Spleen (tissue), 11 donors: ENCODE results near the gene VTI1A. TPM values are rescaled to one million over a fixed set of nuclear protein-coding genes. Genes with fewer than 3 reads are reported as not detected.

ENCODE experiments used
- DNase-seq: peaks from one replicate; pipeline ENCODE4 v3.0.0-alpha.2; 2020
- H3K27ac ChIP-seq, 8 donors: fragments of 200-600 bp; sonication (generic) in 7 of 8; 1 replicate in 4 of 8; 2 replicates in 4 of 8; pipeline versions ENCODE4 v1.5.0 to v1.8.0; 2016 to 2021; ENCODE audit warnings: inconsistent platforms in 4 of 8, mild to moderate bottlenecking in 4 of 8, moderate library complexity in 1 of 8
- H3K27me3 ChIP-seq, 7 donors: fragments of 200-600 bp; sonication (generic) in 6 of 7; replicated peaks in 1 of 7; 1 replicate in 4 of 7; 2 replicates in 3 of 7; pipeline versions ENCODE4 v1.5.0 to v1.8.0; 2016 to 2021; ENCODE audit warnings: inconsistent platforms in 3 of 7, mild to moderate bottlenecking in 1 of 7
- H3K36me3 ChIP-seq, 6 donors: fragments of 200-600 bp; sonication (generic) in 5 of 6; 1 replicate in 4 of 6; 2 replicates in 2 of 6; pipeline versions ENCODE4 v1.5.0 to v1.8.0; 2016 to 2021; ENCODE audit warnings: inconsistent platforms in 2 of 6
- H3K4me1 ChIP-seq, 6 donors: fragments of 200-600 bp; sonication (generic) in 5 of 6; 1 replicate in 3 of 6; 2 replicates in 3 of 6; pipeline versions ENCODE4 v1.5.0 to v1.8.0; 2016 to 2021; ENCODE audit warnings: inconsistent platforms in 3 of 6
- H3K4me3 ChIP-seq, 8 donors: fragments of 200-600 bp; sonication (generic) in 7 of 8; 1 replicate in 4 of 8; 2 replicates in 4 of 8; pipeline versions ENCODE4 v1.5.0 to v1.8.0; 2016 to 2021; ENCODE audit warnings: inconsistent platforms in 4 of 8, mild to moderate bottlenecking in 4 of 8, moderate library complexity in 2 of 8
- H3K9me3 ChIP-seq, 8 donors: fragments of 200-600 bp; sonication (generic) in 7 of 8; 1 replicate in 4 of 8; 2 replicates in 4 of 8; pipeline versions ENCODE4 v1.5.0 to v1.8.0; 2016 to 2021; ENCODE audit warnings: inconsistent platforms in 4 of 8
- CTCF ChIP-seq, 11 experiments: fragments of 200-600 bp in 7 of 11; fragments of 450-650 bp in 4 of 11; sonication (generic) in 4 of 11; IDR thresholded peaks in 8 of 11; conservative IDR thresholded peaks in 3 of 11; 1 replicate in 7 of 11; 2 replicates in 4 of 11; pipeline versions ENCODE4 v1.4.0 to v1.8.0; 2016 to 2021; ENCODE audit warnings: antibody characterized with exemption in 11 of 11, inconsistent platforms in 4 of 11, mild to moderate bottlenecking in 1 of 11
- POLR2A ChIP-seq, 3 donors: fragments of 450-650 bp; IDR thresholded peaks; one replicate each; pipeline ENCODE4 v1.5.1; 2017; ENCODE audit warnings: antibody characterized with exemption in 3 of 3, mild to moderate bottlenecking in 1 of 3
- POLR2AphosphoS5 ChIP-seq, 3 donors: sonication (generic); formaldehyde crosslinking; IDR thresholded peaks; one replicate each; pipeline ENCODE4 v1.5.1; 2017; ENCODE audit warnings: antibody characterized with exemption in 3 of 3
- WGBS, 5 donors: extraction: QIAGEN DNeasy Blood & Tissue Kit in 3 of 5; methylation state at CpG; one replicate each; pipeline versions ENCODE4 v1.1.5 to v1.1.7; 2013 to 2018; 5-methylcytosine and 5-hydroxymethylcytosine counted together
- intact Hi-C: fragments of 100-400 bp; cut with DNase I; formaldehyde crosslinking; loops from one replicate; pipeline ENCODE4 v1.15.0; 2023; ENCODE audit warnings: low total_unique reads
- polyA plus RNA-seq, 3 donors: library from polyadenylated mRNA; stranded (reverse); fragments of 200-250 nt; gene quantifications; one replicate each; pipeline ENCODE4 v1.2.1, GENCODE V29; 2013
- total RNA-seq, 7 donors: library from RNA; depleted of rRNA in 3 of 7; stranded (reverse); fragments of >200 nt in 3 of 7; fragmentation: NEBNext Ultra II Directional in 4 of 7; extraction: Animal tissue kit (Norgen Biotek cat#: 25700) in 4 of 7; gene quantifications; one replicate each; pipeline versions ENCODE4 v1.1.0 to v1.2.1, GENCODE V29; 2016 to 2021
- donor health status: healthy with polysubstance abuse.
- donor health status: DM: no; HTN: no; CAD: no; lungs with moderate emphysema.
- donor health status: DM: no; HTN: no; CAD: no.
- donor health status: Bipolar disorder and iron deficiency.
- donor health status: healthy.
- donor health status: DM: no; HTN: no; CAD: no.
- donor health status: DM: yes; HTN: yes; CAD: no.

Gene VTI1A
- total and polyA plus RNA-seq, 10 donors = 7.8 to 129 (median 56.2) TPM

GRCh38 chr10:112557197-112557596 is 110.2 kb downstream of the VTI1A start:
- 94 to 100% (median 97%) methylated on average over 2 of the region's 2 CpGs for WGBS, 5 donors
- Histone ChIP-seq H3K36me3 (no peaks in the 10 kb centered on the region), H3K4me1 (no peaks in the 10 kb centered on the region), H3K27me3 (no peaks in the 10 kb centered on the region), H3K27ac (no peak overlapping the region), H3K9me3 (no peaks in the 10 kb centered on the region), H3K4me3 (no peak overlapping the region)
- no peak for DNase-seq
- intact Hi-C loops = no loop called here
- no peak for TF ChIP-seq CTCF (IDR thresholded peaks at IDR 0.05 in 8 of 11, conservative IDR thresholded peaks at IDR 0.05 in 3 of 11)
- no peak for TF ChIP-seq POLR2A (IDR thresholded peaks at IDR 0.05)
- TF ChIP-seq POLR2AphosphoS5 (IDR thresholded peaks at IDR 0.05) = no peak

DNA sequence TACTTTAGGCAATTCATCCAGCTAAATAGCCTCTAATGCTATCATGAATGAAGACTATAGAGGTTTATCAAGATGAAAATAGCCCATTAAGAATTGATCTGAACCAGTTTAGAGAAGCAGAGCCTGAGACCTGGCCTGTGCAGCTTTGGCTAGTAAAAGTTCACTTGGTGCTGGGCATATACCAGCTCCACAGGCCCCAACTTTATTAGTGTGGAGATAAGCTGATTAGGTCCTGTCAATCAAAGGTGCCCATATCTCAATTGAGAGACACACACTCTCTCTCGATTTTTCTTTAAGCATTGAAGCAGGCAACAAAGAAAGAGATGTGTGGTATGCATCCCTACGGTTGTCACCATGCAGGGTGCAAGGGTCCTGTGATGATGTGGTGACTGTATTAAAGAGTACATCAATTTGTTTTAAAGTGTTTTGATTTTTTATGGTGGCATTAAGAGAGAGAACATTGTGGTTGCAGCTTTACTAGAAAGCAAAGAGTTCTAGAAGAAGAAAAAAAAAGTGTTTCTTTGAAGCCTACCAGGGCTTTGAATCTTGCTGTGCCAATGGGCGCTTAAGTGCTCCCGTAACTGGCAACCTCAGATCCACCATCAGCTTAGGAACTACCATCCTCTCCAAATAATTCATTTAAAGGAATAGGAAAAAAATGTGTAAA is 111.6 kb downstream of the VTI1A start:
- no peaks in the 10 kb centered on the region for H3K36me3 ChIP-seq
- TF ChIP-seq POLR2AphosphoS5 (IDR thresholded peaks at IDR 0.05) (no peak), POLR2A (IDR thresholded peaks at IDR 0.05) (no peak), CTCF (IDR thresholded peaks at IDR 0.05 in 8 of 11, conservative IDR thresholded peaks at IDR 0.05 in 3 of 11) (no peak)
- DNase-seq = no peak
- intact Hi-C loops = no loop called here
- H3K27me3 ChIP-seq = no peaks in the 10 kb centered on the region
- no peaks in the 10 kb centered on the region for H3K4me1 ChIP-seq
- 80 to 93% (median 90%) methylated on average over 4 of the region's 4 CpGs for WGBS, 5 donors
- H3K27ac ChIP-seq = no peak overlapping the region
- no peak overlapping the region for H3K4me3 ChIP-seq
- no peaks in the 10 kb centered on the region for H3K9me3 ChIP-seq

DNA sequence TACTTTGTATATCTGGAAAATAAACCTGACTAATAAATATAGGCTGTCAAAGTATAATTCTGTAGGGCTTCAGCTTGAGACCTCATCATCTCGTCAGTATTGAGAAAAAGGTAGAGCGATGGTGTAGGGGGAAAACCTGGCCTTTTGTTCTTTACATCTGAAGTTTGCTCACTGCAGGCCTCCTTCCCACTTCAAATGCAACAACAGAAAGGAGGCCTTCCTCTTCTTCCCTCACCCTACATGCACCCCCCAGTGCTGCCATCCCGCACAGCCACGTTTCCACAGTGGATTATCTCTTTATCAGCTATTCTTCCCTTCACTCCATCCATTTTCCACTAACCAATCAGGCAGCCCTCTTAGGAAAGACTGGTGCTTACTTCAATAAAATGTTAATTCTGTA is 112.3 kb downstream of the VTI1A start:
- no peak overlapping the region for H3K27ac ChIP-seq
- TF ChIP-seq POLR2A (IDR thresholded peaks at IDR 0.05) (no peak), CTCF (IDR thresholded peaks at IDR 0.05 in 8 of 11, conservative IDR thresholded peaks at IDR 0.05 in 3 of 11) (no peak), POLR2AphosphoS5 (IDR thresholded peaks at IDR 0.05) (no peak)
- no peaks in the 10 kb centered on the region for H3K9me3 ChIP-seq
- no peak for DNase-seq
- no peaks in the 10 kb centered on the region for H3K4me1 ChIP-seq
- H3K36me3 ChIP-seq = no peaks in the 10 kb centered on the region
- intact Hi-C loops = no loop called here
- 89 to 97% (median 93%) methylated on average over 4 of the region's 4 CpGs for WGBS, 5 donors
- H3K4me3 ChIP-seq = no peak overlapping the region
- H3K27me3 ChIP-seq = no peaks in the 10 kb centered on the region

- intact Hi-C loops = no loop called here
- Histone ChIP-seq H3K27ac (no peak overlapping the region), H3K36me3 (no peaks in the 10 kb centered on the region), H3K9me3 (no peaks in the 10 kb centered on the region), H3K4me1 (no peaks in the 10 kb centered on the region), H3K27me3 (no peaks in the 10 kb centered on the region), H3K4me3 (no peak overlapping the region)
- DNase-seq = no peak
- WGBS, 5 donors = 87 to 95% (median 89%) methylated on average over 3 of the region's 3 CpGs
- no peak for TF ChIP-seq POLR2AphosphoS5 (IDR thresholded peaks at IDR 0.05)
- TF ChIP-seq CTCF (IDR thresholded peaks at IDR 0.05 in 8 of 11, conservative IDR thresholded peaks at IDR 0.05 in 3 of 11) = no peak
- no peak for TF ChIP-seq POLR2A (IDR thresholded peaks at IDR 0.05)
These were observed 115.1 kb downstream of the VTI1A start for GRCh38 chr10:112562122-112562521.
